ENCODE data around the gene CHST3.

GRCh38 chr10:71952745-71953144, 11.4 kb upstream of the CHST3 start:
- TF ChIP-seq, protein P1, sequence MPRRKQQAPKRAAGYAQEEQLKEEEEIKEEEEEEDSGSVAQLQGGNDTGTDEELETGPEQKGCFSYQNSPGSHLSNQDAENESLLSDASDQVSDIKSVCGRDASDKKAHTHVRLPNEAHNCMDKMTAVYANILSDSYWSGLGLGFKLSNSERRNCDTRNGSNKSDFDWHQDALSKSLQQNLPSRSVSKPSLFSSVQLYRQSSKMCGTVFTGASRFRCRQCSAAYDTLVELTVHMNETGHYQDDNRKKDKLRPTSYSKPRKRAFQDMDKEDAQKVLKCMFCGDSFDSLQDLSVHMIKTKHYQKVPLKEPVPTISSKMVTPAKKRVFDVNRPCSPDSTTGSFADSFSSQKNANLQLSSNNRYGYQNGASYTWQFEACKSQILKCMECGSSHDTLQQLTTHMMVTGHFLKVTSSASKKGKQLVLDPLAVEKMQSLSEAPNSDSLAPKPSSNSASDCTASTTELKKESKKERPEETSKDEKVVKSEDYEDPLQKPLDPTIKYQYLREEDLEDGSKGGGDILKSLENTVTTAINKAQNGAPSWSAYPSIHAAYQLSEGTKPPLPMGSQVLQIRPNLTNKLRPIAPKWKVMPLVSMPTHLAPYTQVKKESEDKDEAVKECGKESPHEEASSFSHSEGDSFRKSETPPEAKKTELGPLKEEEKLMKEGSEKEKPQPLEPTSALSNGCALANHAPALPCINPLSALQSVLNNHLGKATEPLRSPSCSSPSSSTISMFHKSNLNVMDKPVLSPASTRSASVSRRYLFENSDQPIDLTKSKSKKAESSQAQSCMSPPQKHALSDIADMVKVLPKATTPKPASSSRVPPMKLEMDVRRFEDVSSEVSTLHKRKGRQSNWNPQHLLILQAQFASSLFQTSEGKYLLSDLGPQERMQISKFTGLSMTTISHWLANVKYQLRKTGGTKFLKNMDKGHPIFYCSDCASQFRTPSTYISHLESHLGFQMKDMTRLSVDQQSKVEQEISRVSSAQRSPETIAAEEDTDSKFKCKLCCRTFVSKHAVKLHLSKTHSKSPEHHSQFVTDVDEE (CRISPR knock-in tag; IDR thresholded peaks at IDR 0.05) = no peak
- no peak for TF ChIP-seq ZFP30 (CRISPR knock-in tag; IDR thresholded peaks at IDR 0.05)
- no peak for TF ChIP-seq RARB (CRISPR knock-in tag; IDR thresholded peaks at IDR 0.05)
- TF ChIP-seq, protein P2, sequence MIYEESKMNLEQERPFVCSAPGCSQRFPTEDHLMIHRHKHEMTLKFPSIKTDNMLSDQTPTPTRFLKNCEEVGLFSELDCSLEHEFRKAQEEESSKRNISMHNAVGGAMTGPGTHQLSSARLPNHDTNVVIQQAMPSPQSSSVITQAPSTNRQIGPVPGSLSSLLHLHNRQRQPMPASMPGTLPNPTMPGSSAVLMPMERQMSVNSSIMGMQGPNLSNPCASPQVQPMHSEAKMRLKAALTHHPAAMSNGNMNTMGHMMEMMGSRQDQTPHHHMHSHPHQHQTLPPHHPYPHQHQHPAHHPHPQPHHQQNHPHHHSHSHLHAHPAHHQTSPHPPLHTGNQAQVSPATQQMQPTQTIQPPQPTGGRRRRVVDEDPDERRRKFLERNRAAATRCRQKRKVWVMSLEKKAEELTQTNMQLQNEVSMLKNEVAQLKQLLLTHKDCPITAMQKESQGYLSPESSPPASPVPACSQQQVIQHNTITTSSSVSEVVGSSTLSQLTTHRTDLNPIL (CRISPR knock-in tag; IDR thresholded peaks at IDR 0.05; ENCODE audit: low read depth) = no peak
- no peak for TF ChIP-seq OSR1 (CRISPR knock-in tag; IDR thresholded peaks at IDR 0.05)
- no peak for TF ChIP-seq ZFP3 (CRISPR knock-in tag; IDR thresholded peaks at IDR 0.05)
- TF ChIP-seq POU6F1 (CRISPR knock-in tag; IDR thresholded peaks at IDR 0.05; ENCODE audit: borderline replicate concordance, low read depth) = no peak
- TF ChIP-seq CSDC2 (CRISPR knock-in tag; IDR thresholded peaks at IDR 0.05) = no peak
- no peak for TF ChIP-seq BACH2 (CRISPR knock-in tag; IDR thresholded peaks at IDR 0.05; ENCODE audit: borderline replicate concordance)
- no peak for TF ChIP-seq ZNF8 (CRISPR knock-in tag; IDR thresholded peaks at IDR 0.05)
- no peak for TF ChIP-seq SNAI2 (CRISPR knock-in tag; IDR thresholded peaks at IDR 0.05)

Data from SK-N-SH treated with all-trans-retinoic acid at 6 μM for 48 hours (cell line).